HG03045 (cell line): ENCODE data around the gene SYNGR2.
"Not testable (repeated sequence)": the region's sequence is repeated elsewhere in the genome, so short reads cannot be mapped to it uniquely, and the experiment has no call there.

Source experiments
- ATAC-seq: cut with Tn5 transposase; IDR thresholded peaks from one replicate; pipeline ENCODE4 v1.9.1; 2021; ENCODE audit warnings: mild to moderate bottlenecking, moderate library complexity; ENCODE audit not compliant: unreplicated experiment

Gene SYNGR2

GRCh38 chr17:78129351-78130089 lies 38.9 kb upstream of the SYNGR2 start:
- ATAC-seq: no peak

GRCh38 chr17:78130090-78130436 lies 38.3 kb upstream of the SYNGR2 start:
- ATAC-seq: no peak

DNA sequence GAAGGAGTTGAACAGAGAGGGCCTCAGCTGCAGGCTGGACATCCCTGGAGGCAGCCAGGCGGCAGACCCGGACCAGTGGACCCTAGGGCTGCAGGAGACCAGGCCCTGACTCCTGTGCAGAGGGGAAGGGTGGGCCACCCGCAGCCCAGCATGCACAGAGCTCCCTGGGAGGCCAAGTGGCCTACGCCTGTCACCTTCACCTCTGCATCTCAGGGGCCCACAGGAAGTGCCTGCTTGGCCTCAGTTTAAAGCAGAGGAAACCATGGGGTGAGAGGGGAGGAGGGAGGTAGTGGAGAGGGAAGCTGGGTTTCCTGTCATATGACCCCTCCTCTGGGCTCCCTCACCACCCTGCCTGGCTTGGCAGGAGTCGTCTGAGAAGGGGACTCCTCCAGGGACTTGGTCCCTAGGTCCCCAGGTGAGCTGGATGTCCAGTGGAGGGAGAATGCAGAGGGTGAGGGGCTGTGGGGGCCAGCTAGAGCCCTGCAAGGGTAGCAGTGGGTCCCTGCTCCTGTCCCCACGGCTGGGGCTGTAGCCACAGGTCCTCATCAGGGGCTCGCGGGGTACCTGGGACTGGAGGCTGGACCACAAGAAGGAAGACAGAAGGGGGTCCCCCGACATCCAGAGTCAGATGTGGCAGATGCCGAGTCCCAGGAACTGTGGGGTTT lies 37.8 kb upstream of the SYNGR2 start, which contains the start of gene TMC8:
Gene TMC8 (plus strand): TSS at position 335 of the 665 bp plus-strand sequence. CDS start 818 bp downstream, outside the sequence.
- ATAC-seq: no peak

DNA sequence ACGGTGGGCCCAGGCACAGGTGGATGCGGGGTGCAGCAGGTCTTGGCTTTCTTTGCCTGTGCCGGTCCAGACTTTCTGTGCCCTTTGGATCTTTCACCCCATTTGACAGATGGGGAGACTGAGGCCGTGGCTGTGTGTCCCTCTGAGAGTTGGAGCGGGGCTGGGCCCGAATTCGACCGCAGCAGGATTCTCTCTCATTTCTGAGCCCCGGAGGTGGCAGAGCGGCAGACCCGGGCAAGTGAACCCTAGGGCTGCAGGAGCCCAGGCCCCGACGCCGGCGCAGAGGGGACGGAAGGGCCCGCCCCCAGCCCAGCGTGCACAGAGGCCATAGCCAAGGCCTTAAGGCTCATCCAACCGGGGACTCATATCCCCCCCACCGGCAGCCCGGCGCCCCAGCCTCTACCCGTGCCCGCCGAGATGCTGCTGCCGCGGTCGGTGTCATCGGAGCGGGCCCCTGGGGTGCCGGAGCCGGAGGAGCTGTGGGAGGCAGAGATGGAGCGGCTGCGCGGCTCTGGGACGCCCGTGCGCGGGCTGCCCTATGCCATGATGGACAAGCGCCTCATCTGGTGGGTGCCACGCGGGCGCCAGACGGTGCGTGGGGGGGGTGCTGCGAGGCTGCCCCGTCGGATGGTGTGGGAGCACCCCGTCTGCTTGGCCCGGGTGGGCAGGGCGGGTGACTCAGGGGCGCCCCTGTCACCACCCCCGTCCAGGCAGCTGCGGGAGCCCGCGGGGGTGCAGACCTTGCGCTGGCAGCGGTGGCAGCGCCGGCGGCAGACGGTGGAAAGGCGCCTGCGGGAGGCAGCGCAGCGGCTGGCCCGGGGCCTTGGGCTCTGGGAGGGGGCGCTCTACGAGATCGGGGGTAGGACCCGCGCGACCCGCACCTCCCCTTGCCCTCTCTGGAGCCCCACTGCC lies 37.0 kb upstream of the SYNGR2 start:
- no peak for ATAC-seq

DNA sequence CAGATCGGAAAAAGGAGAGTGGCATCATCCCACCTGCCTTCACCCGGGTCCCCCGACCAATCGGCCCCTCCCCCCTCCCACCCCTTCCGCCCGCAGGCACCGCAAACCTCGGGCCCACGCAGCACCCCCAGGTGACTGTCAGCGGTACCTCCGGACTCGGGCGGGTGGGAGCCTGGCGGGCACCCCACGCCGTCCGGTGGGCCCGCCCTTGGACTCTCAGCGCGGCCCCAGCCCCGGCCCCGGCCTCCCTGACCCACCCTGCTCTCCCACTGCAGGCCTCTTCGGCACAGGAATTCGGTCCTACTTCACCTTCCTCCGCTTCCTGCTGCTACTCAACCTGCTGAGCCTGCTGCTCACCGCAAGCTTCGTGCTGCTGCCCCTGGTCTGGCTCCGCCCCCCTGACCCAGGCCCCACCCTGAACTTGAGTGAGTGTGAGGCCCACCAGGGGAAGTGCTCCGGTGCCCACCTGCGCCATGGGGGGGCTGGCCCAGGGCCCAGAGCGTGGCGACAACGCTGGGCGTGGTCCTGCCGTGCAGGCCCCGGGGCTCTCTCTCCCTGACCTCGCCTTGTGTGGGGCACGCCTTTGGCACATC lies 36.2 kb upstream of the SYNGR2 start:
- ATAC-seq: no peak

- ATAC-seq: no peak
Observed at GRCh38 chr17:78132767-78133178, 35.6 kb upstream of the SYNGR2 start.

- ATAC-seq: no peak
Observed at GRCh38 chr17:78133179-78133951, 35.0 kb upstream of the SYNGR2 start.

GRCh38 chr17:78133971-78134898 lies 34.1 kb upstream of the SYNGR2 start:
- ATAC-seq: no peak

DNA sequence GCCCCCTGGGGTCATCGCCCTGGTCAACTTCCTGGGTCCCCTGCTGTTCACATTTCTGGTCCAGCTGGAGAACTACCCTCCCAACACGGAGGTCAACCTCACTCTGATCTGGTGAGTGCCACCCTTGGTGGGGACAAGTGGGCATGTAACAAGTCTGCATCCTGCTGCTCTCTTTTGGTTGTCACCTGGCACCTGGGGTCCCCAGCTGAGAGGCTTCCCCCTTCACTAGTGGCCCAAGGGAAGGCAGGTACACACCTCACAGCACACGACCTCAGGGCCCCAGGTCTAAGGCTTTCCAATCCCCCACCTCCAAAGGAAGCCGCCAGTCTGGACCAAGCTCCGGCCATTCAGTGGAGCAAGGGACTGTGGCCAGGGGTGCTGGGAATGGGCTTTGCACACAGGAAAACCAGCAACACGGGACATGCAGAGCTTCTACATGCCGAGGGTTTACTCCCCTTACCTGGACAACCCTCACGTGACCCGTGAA lies 33.4 kb upstream of the SYNGR2 start:
- no peak for ATAC-seq

DNA sequence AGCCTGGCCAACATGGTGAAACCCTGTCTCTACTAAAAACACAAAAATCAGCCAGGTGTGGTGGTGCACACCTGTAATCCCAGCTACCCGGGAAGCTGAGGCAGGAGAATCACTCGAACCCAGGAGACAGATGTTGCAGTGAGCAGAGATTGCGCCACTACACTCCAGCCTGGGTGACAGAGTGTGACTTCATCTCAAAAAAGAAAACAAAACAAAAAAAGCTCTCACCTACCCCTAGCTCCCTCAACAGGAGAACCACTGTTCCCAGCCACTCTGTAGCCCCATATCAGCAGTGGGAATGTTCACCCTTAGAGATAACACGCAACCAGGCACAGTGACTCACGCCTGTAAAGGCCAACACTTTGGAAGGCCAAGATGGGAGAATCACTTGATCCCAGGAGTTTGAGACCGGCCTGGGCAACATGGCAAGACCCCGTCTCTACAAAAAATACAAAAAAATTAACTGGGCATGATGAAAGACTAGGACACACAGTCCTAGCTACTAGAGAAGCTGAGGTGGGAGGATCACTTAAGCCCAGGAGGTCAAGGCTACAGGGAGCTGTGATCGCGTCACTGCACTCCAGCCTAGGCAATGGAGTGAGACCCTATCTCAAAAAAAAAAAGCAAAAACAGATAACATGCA lies 32.4 kb upstream of the SYNGR2 start:
- no peak for ATAC-seq

GRCh38 chr17:78137392-78138203 lies 30.8 kb upstream of the SYNGR2 start:
- no peak for ATAC-seq

GRCh38 chr17:78138204-78139060 lies 29.9 kb upstream of the SYNGR2 start:
- ATAC-seq: no peak

DNA sequence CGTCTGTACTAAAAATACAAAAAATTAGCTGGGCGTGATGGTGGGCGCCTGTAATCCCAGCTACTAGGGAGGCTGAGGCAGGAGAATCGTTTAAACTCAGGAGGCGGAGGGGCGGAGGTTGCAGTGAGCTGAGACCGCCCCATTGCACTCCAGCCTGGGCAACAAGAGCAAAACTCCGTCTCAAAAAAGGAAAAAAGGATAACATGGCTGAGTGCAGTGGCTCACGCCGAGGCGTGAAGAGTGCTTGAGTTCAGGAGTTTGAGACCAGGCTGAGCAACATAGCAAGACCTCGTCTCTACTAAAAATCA lies 28.6 kb upstream of the SYNGR2 start:
- ATAC-seq: not testable (repeated sequence)

- peak; percentile 65 for ATAC-seq
Observed at GRCh38 chr17:78140169-78141051, 28.0 kb upstream of the SYNGR2 start.

DNA sequence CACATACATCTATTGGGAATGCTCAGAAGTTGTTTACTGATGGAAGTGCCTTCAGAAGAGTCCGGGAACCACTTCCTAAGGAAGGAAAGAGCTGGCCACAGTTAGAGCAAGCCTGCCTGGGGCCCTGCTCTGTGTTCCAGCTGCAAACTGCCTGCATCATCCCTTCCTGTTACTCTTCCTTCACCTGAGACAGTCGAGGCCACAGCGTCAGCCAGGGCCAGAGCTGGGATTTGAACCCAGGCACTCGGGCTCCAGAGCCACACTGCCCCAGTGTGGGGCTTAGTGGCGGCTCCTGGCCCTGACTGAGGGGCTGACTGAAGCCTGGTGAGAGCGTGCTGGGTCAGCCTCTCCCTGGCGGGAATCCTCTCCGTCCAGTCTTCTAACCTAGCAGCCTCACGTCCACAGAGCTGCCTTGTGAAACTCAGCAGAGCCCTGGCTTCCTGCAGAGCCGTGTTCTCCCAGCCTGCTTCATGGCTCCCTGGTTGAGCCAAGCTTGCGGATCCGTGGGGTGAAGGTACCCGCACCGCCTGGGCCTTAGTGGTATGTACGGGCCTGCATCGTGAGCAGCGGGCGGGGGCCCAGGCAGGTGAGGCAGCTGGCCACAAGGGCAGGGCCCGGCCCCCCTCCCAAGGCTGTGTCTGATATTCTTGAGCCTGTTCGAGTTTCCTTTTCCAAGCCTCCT lies 26.8 kb upstream of the SYNGR2 start:
- no peak for ATAC-seq
